Epithelial cell of proximal tubule (primary cell): ENCODE data around the gene TMEM94. TPM values are rescaled to one million over a fixed set of nuclear protein-coding genes. Genes with fewer than 3 reads are reported as not detected.

ENCODE experiments used
- DNase-seq: peaks from one replicate; pipeline ENCODE4 v3.0.0-alpha.2; 2011; ENCODE audit warnings: low read depth
- H3K4me3 ChIP-seq: 2 replicates; pipeline ENCODE4 v1.5.1; 2011; ENCODE audit warnings: low read depth, mild to moderate bottlenecking, low read length
- total RNA-seq: library from RNA; depleted of rRNA; stranded (reverse); fragments of >200 nt; gene quantifications from 2 replicates; pipeline ENCODE4 v1.2.3, GENCODE V29; 2015
- TF ChIP-seq, protein P1 (sequence below): conservative IDR thresholded peaks from 2 replicates; pipeline ENCODE4 v1.5.1; 2012; ENCODE audit warnings: low read depth, mild to moderate bottlenecking, low read length

The TMEM94 gene
- total RNA-seq, 1 donor from 2014 or later = 65.3 TPM

GRCh38 chr17:75487351-75488070 lies 31.1 kb downstream of the TMEM94 start:
- TF ChIP-seq, protein P1, sequence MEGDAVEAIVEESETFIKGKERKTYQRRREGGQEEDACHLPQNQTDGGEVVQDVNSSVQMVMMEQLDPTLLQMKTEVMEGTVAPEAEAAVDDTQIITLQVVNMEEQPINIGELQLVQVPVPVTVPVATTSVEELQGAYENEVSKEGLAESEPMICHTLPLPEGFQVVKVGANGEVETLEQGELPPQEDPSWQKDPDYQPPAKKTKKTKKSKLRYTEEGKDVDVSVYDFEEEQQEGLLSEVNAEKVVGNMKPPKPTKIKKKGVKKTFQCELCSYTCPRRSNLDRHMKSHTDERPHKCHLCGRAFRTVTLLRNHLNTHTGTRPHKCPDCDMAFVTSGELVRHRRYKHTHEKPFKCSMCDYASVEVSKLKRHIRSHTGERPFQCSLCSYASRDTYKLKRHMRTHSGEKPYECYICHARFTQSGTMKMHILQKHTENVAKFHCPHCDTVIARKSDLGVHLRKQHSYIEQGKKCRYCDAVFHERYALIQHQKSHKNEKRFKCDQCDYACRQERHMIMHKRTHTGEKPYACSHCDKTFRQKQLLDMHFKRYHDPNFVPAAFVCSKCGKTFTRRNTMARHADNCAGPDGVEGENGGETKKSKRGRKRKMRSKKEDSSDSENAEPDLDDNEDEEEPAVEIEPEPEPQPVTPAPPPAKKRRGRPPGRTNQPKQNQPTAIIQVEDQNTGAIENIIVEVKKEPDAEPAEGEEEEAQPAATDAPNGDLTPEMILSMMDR = peak; percentile 23
- no peak overlapping the region for H3K4me3 ChIP-seq
- DNase-seq = no peak

DNA sequence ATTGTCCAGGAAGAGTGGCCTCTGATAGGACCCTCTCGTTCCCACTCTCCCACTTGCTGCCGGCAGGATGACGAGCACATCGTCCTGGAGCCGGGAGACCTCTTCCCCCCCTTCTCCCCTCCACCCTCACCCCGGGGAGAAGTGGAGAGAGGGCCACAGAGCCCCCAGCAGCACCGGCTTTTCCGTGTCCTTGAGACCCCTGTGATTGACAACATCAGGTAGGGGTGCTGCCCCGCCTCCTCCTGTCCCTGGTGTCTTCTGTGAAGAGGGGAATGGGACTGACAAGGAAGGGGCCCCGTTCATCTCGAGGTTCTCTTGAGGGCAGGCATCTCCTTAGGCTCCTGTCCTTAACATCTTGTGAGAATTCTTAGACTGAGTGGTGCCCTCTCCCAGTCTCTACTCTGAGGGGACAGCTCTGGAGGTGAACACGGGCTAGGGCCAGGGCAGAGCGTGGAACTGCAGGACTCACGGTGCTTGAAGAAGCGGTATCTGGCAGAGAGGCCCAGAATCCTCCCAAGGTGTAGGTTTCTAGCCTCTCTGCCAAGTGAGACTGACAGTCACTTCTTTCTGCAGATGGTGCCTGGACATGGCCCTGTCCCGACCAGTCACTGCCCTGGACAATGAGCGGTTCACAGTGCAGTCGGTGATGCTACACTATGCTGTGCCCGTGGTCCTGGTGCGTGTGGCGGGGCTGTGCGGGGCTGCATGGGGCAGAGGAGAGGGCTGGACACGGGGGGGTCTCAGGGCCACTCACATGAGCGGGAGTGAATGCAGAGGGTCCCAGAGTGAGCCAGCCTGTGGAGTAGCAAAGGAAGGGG lies 32.5 kb downstream of the TMEM94 start:
- TF ChIP-seq, protein P1 = no peak
- no peak overlapping the region for H3K4me3 ChIP-seq
- DNase-seq = no peak

- H3K4me3 ChIP-seq = no peak overlapping the region
- TF ChIP-seq, protein P1 = no peak
- DNase-seq = no peak
These were observed 33.1 kb downstream of the TMEM94 start for GRCh38 chr17:75489511-75489955.

DNA sequence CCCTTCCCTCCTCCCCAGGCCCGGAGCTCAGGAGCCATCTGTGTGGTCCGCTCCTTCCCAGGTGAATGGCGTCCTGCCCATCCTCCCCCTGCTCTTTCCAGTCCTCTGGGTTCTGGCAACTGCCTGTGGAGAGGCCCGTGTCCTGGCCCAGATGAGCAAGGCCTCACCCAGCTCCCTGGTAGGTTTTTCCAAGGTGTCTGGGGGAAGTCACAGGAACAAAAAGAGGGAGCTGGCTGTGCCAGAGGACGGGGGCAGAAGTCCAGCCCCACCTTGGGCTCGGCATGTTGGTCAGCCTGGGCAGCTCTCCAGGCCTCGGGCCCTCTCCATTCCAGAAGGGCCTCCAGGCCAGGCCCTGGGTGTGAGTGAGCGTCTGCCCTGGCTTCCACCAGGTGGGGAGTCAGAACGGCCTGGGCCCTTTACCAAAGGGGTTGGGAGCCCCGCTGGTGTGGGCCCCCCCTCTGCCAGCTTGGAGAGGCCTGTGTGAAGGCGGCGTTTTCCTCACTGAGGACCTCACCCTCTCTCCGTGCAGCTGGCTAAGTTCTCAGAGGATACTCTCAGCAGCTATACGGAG lies 33.8 kb downstream of the TMEM94 start:
- no peak for DNase-seq
- TF ChIP-seq, protein P1 = no peak
- H3K4me3 ChIP-seq = no peak overlapping the region

DNA sequence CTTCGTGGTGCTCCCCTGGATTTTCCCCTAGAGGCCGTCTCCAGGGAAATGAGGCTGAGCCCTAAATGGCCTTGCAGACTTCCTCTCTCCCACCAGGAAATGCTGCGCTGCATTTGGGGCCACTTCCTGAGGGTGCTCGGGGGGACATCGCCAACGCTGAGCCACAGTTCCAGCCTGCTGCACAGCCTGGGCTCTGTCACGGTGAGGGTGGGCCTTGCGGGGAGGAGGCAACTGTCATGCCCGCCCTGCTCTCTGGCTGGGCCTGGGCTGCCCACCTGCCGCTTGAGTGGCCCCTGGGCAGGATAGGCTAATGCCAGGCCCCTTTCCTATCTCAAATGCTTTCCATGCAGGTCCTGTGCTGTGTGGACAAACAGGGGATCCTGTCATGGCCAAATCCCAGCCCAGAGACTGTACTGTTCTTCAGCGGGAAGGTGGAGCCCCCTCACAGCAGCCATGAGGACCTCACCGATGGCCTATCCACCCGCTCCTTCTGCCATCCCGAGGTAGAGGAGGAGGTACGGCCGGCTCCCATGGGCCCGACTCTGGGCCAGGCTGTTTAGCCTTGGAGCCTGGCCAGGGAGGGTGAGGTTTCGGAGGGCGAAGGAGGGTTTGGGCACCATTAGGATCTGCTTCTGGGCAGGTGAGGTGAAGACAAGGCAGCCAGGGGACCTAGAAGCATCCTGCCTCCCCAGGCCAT lies 34.7 kb downstream of the TMEM94 start:
- TF ChIP-seq, protein P1 = no peak
- no peak for DNase-seq
- no peak overlapping the region for H3K4me3 ChIP-seq

- no peak overlapping the region for H3K4me3 ChIP-seq
- no peak for DNase-seq
- TF ChIP-seq, protein P1 = no peak
These were observed 35.2 kb downstream of the TMEM94 start for GRCh38 chr17:75491680-75492079.
